ENCODE data around the gene PTPN20. TPM values are rescaled to one million over a fixed set of nuclear protein-coding genes. Genes with fewer than 3 reads are reported as not detected.

Gene PTPN20
- total and polyA plus RNA-seq, 3 donors from 2014 or later: 20.9 to 39.6 (median 23.1) TPM

GRCh38 chr10:47035171-47035818 lies 124.1 kb downstream of the PTPN20 start:
- Histone ChIP-seq H3K27ac (no peak overlapping the region), H3K4me1 (no peaks in the 10 kb centered on the region), H3K4me3 (no peak overlapping the region), H3K27me3 (no peaks in the 10 kb centered on the region), H3K36me3 (ENCODE audit: low read depth, missing control alignments) (no peaks in the 10 kb centered on the region), H3K9me3 (no peaks in the 10 kb centered on the region)
- no peak for DNase-seq
- intact Hi-C loops (cut with DNase I; ENCODE audit: low total_unique reads): no loop called here
- TF ChIP-seq CTCF (IDR thresholded peaks at IDR 0.05) (no peak), POLR2A (IDR thresholded peaks at IDR 0.05) (no peak)
- WGBS, 2 donors: 85 to 86% methylated on average over 7 of the region's 7 CpGs

GRCh38 chr10:47035819-47036337 lies 124.7 kb downstream of the PTPN20 start:
- TF ChIP-seq POLR2A (IDR thresholded peaks at IDR 0.05) (no peak), CTCF (IDR thresholded peaks at IDR 0.05) (no peak)
- WGBS, 2 donors: 90 to 95% methylated on average over 2 to 4 of the region's 4 CpGs
- Histone ChIP-seq H3K4me1 (no peaks in the 10 kb centered on the region), H3K9me3 (no peaks in the 10 kb centered on the region), H3K27ac (no peak overlapping the region), H3K27me3 (no peaks in the 10 kb centered on the region), H3K36me3 (ENCODE audit: low read depth, missing control alignments) (no peaks in the 10 kb centered on the region), H3K4me3 (no peak overlapping the region)
- intact Hi-C loops (cut with DNase I; ENCODE audit: low total_unique reads): no loop called here
- DNase-seq: no peak

GRCh38 chr10:47036771-47037170 lies 125.5 kb downstream of the PTPN20 start:
- TF ChIP-seq CTCF (IDR thresholded peaks at IDR 0.05) (no peak), POLR2A (IDR thresholded peaks at IDR 0.05) (no peak)
- DNase-seq: no peak
- H3K9me3 ChIP-seq: no peaks in the 10 kb centered on the region
- H3K4me1 ChIP-seq: no peaks in the 10 kb centered on the region
- intact Hi-C loops (cut with DNase I; ENCODE audit: low total_unique reads): no loop called here
- no peaks in the 10 kb centered on the region for H3K36me3 ChIP-seq (ENCODE audit: low read depth, missing control alignments)
- no peak overlapping the region for H3K4me3 ChIP-seq
- H3K27ac ChIP-seq: no peak overlapping the region
- no peaks in the 10 kb centered on the region for H3K27me3 ChIP-seq
- WGBS, 2 donors: 93 to 100% methylated on average over 6 to 7 of the region's 7 CpGs

- WGBS, 2 donors: 78 to 92% methylated on average over 3 to 10 of the region's 10 CpGs
- intact Hi-C loops (cut with DNase I; ENCODE audit: low total_unique reads): no loop called here
- Histone ChIP-seq H3K4me1 (no peaks in the 10 kb centered on the region), H3K9me3 (no peaks in the 10 kb centered on the region), H3K27me3 (no peaks in the 10 kb centered on the region), H3K4me3 (no peak overlapping the region), H3K27ac (no peak overlapping the region), H3K36me3 (ENCODE audit: low read depth, missing control alignments) (no peaks in the 10 kb centered on the region)
- DNase-seq: no peak
- no peak for TF ChIP-seq CTCF (IDR thresholded peaks at IDR 0.05)
- no peak for TF ChIP-seq POLR2A (IDR thresholded peaks at IDR 0.05)
Measured at GRCh38 chr10:47037654-47038425, 126.6 kb downstream of the PTPN20 start.
